DMS53 treated with DMSO at 0.1 percent for 48 hours (cell line): ENCODE results near the gene VSIG8.
"Not testable (repeated sequence)": the region's sequence is repeated elsewhere in the genome, so short reads cannot be mapped to it uniquely, and the experiment has no call there.

ENCODE experiments used
- DNase-seq: peaks from one replicate; lab custom pipeline; 2025; ENCODE audit not compliant: unreplicated experiment; lab: John Stamatoyannopoulos, UW

The VSIG8 gene, protein sequence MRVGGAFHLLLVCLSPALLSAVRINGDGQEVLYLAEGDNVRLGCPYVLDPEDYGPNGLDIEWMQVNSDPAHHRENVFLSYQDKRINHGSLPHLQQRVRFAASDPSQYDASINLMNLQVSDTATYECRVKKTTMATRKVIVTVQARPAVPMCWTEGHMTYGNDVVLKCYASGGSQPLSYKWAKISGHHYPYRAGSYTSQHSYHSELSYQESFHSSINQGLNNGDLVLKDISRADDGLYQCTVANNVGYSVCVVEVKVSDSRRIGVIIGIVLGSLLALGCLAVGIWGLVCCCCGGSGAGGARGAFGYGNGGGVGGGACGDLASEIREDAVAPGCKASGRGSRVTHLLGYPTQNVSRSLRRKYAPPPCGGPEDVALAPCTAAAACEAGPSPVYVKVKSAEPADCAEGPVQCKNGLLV

DNA sequence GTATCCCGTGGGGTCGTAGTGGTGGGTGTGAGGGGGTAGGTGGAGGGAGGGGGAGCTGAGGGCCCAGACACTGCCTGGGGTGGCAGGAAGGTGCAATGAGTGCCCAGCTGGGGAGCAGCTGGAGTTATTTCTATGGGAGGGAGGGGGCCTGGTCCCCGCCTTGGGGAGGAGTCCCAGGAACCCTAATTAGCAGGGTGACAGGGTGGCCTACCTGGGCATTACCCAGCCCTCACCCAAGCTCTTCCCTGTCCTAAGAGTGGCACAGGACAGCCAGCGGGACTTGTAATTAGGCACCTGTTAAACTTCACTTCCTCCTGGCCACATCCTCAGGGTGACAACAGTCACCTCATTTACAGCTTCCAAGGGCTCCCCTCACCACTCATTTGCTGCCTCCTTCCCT is at the start of gene VSIG8:
Gene VSIG8, minus strand, starts transcription at position 101 of the 400 bp plus-strand sequence. CDS start 136 bp downstream, outside the sequence.
- DNase-seq: no peak

DNA sequence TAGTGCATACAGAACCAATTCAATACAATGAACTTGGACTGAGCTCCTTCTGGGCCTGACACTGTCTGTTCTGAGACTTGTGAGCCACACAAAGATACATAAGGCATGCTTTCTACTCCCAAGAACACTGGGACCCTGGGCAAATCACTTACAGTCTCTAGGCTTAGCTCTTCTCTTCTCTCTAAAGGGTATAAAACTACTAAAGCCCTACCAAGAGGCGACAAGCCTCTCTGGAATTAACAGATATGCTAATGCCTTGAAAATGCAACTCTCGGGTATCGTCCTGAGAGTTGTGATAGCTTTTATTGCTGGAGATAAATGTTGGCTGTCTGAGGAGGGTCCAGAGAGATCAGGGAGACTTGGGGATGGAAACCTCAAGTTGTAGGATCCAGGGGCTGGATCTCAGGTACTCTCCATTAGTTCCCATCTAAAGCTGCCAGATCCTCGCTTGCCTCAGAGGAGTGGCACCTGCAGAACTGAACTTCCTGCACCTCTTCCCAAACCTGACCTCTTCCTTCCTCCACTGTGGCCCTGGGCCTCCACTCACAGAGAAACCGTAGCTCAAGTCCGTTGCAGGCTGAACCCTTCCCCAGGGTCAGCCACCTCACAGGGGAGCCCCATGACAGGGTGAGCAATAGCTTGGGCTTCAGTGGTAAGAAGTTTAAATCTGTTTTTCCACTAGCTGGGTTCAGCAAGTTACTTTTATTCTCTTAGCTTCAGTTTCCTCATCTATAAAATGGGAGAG is 49.0 kb upstream of the VSIG8 start:
- no peak for DNase-seq

DNA sequence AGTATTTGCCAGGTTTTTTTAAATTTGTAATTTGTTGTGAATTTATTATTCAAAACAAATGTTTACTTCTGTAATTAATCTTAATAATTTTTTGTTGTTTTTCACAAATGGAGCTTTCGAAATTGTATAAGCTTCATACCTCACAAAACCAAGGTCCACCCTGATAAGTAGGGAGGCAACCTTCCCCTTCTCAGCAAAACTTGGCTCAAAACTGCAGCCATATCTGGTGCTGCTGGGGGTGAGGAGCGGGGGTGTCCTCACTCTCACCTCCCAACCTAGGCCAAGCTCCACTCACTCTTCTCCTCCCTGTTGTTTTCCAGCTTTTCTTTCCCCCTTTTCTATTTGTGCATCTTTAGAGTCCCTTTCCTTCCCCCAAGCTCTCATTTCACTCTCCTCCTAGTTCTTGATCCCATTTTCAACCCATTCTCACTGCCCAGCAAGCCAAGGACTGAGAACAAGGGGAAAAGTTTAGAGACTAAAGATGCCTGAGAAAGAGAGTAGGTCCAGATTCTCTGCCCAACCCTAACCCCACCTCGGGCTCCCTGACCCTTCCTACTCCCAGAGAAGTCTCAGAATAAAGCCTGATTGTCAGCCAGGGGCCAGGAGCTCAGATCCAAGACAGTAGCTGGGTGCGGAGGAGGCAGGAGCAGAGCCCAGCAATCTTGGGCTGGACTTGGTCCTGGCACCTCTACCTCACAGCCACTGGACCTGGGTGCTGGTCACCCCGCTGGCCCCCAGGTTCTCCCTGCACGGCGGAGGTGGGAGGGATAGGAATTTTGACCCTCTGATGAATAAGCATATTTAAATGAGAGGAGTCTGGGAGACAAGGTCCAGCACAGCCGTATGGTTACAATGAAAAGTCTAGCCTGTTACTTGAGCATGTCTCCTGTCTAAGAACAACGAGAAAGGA is 45.8 kb upstream of the VSIG8 start:
- DNase-seq: no peak

DNA sequence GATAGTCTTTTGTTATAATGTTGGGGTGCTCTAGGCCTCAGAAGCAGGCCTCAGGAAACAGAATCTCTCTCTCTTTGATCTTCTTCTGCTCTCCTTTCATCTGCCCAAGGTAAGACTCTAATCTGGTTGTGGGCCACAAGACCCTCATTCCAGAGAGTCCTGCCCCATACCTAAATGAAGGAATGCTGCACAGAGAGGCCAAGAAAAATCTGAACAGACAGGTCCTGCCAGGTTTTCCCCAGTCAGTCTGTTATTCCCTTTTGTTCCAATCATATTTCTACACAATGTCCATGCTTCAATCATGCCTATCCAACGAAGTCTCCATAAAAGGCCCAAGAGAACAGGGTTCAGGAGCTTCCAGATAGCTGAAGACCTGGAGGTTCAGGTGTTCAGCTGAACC is 44.5 kb upstream of the VSIG8 start:
- no peak for DNase-seq

DNA sequence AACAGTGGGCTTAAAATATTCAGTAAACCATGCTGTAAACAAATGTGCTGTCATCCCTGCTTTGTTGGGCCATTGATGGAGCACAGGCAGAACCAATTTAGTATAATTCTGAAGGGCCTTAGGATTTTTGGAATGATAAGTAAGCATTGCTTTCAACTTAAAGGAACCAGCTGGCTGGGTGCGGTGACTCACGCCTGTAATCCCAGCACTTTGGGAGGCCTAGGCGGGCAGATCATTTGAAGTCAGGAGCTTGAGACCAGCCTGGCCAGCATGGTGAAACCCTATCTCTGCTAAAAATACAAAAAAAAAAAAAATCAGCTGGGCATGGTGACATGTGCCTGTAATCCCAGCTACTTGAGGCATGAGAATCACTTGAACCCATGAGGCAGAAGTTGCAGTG is 41.6 kb upstream of the VSIG8 start:
- not testable (repeated sequence) for DNase-seq

DNA sequence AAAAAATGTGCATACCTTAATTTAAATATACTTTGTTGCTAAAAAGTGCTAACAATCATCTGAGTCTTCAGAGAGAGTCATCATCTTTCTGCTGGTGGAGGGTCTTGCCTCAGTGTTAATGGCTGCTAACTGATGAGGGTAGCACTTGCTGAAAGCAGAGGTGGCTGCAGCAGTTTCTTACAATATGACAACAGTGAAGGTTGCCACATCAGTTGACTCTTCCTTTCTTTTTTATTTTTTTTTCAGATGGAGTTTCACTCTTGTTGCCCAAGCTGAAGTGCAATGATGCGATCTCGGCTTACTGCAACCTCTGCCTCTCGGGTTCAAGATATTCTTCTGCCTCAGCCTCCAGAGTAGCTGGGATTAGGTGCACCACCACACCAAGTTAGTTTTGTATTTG is 40.1 kb upstream of the VSIG8 start:
- DNase-seq: no peak

DNA sequence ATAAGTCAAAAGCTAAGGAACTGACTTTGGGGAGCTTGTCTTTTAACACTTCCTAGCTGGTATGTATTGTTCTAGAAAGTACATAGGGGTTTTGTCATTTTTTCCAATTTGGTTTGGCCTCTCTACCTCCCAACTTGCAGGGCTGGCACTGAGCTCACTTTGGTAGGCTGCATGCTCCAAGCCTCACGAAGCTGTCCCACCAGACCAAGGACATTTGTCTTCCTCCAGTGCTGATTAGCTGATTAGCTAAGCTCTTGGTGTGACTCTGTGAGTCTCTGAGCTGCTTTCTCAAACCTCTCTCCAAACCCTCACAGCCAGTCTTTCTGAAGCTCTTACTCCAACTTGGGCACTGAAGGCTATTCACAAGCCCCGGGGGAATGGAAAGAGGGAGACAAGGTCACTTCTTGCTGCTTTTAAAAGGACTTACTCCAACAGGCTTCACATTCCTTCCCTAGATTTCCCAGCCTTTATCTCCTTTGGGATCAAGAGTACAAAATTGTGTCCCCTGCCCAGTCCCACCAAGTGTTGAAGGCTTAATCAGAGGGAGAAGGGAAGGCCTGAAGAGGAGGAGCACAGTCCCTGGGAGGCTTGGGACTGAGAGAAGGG is 38.4 kb upstream of the VSIG8 start:
- no peak for DNase-seq

DNA sequence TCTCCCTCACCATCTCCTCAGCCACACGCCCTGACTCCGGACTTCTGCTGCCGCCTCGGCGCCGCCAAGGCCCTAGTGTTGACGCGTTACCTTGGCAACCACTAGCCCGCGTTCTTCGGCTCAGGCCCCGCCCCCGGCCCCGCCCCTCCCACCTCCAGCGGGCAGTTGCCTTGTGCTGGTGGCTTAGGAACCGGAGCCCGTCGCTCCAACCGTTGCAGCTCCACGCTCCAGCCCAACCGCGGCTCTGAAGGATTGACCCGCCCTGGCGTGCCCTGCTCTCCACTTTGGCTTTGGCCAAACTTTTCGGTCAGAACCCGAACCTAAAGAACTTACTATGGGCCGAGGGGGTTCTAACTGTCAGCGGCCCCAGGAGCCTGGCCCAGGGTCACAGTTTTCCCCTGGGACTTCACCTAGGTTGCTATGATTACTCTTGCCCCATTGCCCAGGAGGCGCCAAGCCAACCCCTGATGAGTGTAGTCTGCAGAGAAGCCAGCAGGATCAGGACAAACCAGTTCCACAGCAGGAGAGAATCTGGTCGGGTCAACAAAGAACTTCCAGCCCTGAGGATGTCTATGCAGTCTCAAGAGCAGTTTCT is 37.7 kb upstream of the VSIG8 start, which contains the start of gene CFAP45:
Gene CFAP45, minus strand, starts transcription at position 80 of the 595 bp plus-strand sequence. Its CDS starts 67 bp downstream, at position 13.
- peak; percentile 84 for DNase-seq

DNA sequence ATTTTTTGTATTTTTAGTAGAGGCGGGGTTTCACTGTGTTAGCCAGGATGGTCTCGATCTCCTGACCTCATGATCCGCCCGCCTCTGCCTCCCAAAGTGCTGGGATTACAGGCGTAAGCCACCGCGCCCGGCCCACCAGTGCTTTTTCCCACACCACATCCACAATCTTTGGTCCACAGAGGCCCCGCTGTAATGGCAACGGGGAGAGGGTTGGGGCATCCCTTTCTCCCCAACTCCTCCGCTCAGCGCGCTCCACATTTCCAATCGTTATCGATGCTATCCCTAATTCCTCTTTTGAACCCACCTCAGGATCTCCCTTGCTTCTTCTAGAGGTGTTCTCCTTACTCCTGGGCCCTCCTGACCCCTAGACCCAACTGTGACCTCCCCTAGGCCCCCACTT is 37.2 kb upstream of the VSIG8 start:
- DNase-seq: not testable (repeated sequence)

DNA sequence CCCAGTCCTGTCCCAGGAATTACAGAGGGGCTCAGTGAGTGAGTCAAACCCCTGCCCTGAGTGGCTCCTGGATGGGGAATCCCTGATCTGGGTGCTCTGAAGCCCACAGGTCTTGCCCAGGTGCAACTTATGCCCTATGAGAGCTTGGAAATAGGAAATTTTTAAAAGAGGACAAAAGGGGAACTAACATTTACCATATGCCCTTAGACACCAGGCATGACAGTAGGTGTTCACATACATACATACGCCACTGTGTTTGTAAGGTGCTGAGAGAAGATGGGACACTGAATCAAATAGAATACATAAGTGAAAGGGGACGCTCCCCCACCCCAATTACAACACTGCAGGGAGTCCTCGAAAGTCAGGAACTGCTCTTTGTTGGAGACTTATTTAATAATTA is 36.1 kb upstream of the VSIG8 start:
- DNase-seq: no peak

DNA sequence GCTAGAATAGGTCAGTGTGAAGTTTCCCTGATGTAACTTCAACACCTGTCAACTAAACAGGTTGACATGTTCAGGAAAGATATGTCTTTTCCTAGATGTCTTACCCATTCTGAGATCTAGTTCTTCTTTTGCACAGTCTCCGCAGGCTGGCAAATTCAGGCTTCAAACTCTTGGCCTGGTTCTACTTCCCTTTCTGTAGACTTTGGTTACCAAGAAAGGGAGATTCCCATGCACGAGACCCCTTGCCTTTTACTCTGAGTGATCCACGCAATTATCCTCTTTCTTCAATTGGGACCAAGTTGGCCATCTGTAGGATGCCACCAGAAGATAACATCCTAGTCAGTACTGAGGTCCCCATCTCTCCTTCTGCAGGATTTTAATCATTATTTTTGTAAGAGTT is 35.5 kb upstream of the VSIG8 start:
- no peak for DNase-seq

DNA sequence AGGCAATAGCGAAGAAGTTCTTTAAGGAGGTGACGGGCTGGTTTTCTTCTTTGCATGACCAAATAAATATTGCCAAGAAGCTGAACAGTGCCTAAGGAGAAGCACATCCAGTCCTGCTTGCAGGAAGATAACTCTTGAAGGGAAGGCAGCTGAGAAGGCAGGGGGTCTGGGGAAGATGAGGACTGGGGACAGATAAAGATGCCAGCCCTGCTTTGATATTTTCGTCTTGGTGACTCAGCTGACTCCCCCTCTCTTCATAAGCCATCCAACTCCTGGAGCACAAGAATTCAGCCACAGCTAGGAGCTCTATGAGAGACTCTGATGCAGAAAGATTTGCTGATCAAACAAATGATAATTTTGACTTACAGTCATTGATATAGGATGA is 34.1 kb upstream of the VSIG8 start:
- DNase-seq: no peak

DNA sequence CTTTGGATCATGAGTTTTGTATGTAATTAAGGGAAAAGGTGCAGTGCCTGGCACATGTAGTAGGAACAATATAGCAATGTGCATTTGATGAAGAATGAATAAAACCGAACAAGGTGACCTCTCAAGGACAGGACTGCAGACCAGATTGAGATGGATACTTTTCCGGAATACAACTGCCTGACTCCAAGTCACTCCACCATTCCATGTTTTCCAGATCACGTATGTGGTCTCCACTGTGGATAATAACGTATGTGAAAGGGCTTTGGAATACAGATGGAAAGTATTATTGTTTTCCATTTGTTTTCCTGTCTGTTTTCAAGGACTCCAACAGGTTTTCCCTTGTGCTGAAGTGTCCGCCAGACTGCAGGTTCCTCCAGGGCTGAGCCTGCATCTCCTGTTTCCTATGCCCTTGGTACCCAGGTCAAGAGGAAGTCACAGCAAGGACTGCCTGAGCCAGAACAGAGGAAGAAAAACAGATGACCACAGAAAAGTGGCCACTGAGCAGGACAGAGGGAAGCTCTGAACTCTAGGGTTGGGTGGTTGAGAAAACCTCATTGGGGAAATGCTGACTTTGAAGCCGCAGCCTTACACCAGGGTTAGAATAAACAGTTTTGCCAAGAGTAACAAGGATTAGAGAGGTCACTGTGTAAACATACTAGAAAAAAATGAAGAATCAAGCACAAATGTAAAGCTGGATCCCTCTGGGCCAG is 33.5 kb upstream of the VSIG8 start:
- DNase-seq: no peak

DNA sequence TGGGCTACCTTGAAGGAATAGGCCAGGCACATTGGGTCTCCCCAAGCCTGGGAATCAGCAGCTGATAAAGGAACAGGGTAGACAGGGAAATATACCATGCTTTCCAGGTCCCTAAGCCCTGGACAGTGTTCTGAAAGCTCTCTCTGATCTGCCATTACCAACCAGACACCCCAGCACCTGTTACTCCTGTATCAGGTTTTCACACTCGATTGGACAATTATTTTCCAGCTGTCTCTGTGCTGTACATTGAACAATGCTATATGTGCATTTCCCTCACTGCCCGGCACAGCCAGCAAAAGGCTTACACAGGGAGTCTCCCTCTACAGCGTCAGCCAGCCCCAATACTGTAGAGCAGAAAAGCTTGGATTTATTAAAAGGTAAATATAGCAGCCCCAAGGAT is 32.8 kb upstream of the VSIG8 start:
- DNase-seq: no peak

DNA sequence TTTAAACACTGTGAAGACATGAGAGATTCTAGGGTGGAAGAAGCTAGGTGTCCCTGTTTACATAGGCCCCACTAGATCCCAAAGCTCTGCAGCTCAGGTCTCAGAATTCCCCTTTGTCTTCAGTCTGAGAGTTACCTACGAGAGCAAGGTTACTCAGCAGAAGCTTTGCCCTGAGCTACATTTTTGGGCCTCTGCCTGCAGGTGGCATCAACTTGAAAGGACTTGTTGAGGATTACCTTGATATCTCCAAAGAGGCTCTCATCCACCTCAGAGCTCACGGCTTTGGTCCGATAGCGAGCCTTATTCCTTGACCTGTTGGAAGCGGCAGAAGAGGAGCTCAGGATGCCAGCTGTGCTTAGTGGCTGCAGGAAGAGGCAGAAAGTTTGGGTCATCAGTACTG is 30.5 kb upstream of the VSIG8 start:
- DNase-seq: no peak

DNA sequence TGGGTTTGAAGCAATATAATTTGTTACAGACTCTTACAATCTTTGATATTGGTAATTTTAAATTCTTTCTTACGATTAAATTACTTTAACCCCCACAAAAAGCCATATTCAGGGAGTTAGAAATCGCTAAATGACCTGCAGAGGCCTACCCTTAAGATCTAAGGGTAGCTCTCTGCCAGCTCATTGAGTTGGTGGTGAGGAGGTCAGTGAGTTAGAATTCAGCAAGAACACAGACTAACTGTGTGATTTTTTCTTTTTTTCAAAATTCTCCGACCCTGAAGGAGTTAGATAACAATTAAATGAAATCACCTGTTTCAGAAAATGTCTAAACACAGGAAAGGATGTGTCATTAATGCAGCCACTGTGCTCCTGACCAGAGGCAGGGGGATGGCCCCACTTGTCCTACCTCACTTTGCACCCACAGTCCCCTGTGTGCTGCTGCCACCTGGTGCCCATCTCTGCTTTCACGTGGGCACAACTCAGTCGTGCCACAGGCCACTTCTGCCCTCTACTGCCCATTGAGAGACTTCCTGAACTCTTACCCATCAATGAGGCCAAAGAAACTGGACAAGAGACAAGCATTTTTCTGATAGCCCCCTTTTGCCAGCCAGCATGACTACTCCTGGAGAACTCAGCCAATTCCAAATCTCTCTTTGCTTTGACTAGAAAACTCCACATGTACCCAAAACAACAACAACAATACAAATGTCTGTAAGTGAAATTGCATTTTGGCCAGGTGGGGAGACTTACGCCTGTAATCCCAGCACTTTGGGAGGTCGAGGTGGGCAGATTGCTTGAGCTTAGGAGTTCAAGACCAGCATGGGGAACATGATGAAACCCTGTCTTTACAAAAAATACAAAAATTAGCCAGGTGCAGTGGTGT is 29.1 kb upstream of the VSIG8 start:
- peak; percentile 81 for DNase-seq

DNA sequence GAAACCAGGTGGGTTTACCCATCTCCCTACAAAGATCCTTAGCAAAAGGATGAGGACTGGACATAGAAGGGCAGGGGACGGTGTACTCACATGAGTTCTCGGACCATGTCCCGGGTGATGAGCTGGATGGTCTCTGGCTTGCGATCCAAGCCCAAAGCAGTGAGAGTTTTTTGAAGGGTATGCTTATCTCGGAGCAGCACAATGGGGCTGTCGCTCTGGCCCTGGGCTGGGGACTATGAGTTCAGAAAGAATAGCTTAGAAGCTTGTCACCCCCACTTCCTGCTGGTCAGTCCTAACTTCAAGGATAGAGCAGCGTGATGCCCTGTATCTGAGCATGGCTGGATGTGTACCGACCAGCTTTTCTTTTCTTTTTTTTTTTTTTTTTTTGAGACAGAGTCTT is 27.9 kb upstream of the VSIG8 start:
- no peak for DNase-seq

DNA sequence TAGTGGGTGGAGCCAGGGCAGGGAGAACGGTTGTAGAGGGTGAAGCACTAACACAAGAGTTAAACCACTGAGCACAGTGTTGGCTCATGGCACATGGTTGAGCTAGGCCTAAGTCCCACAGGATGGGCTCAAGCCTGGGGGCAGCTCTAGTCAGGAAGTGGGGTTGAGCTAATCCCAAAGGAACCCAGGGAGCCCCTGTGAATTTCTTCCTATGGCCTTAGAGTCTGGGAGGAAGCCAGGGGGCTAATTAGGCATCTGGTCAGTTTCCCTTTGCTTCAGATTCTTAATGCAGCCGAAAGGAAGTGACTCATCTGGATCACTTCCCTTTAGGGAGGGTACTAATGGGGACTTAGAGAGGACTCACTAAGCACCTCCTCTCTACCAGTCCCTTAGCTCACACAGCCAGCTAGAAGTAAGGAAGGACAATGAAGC is 27.4 kb upstream of the VSIG8 start:
- peak; percentile 65 for DNase-seq

DNA sequence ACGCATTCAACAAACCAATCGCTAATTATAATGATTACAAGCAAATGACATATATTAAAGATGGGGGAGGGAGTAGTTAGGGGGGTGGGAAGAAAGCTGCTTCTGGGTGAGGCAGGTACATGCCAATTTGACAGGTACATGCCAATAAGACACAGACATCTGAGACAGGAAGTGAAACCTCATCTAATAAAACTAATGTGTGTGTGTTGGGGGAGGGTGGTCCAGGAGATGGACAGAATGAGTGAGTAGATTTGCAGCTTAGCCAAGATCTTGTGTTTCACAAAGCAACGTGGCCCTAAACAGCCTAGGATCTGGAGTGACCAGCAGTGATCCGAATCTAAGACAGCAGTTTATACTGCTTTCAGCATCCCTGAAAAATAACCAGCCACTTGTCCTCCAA is 26.7 kb upstream of the VSIG8 start:
- DNase-seq: no peak
